ENCODE results near the gene VWF. TPM values are rescaled to one million over a fixed set of nuclear protein-coding genes. Genes with fewer than 3 reads are reported as not detected.

The VWF gene
- total and polyA plus RNA-seq, 2 donors (not counting 1 experiment from before 2014, with no cell fraction given): not detected

DNA sequence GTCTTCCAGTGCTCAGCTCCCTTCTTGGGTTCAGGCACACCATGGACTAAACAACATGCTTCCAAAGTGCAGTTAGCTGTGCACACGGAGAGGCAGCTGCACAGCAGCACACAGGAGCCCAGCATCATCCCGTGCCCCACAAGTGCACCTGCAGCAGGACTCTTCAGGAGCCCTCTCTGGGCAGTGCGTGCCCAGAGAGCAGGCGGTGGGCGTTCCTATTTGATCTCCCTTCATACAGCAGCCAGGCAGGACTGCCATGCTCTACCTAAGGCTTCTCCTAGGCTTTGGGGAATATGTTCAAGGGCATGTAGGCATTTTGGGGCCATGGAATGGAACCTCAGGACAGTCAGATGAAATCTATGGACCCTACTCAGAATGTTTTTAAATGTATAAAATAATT is 214.9 kb downstream of the VWF start:
- Histone ChIP-seq H3K9ac (ENCODE audit: low read length) (no peak overlapping the region), H3K9me3 (ENCODE audit: control extremely low read depth in 1 of 3, control insufficient read depth in 2 of 3, insufficient read depth in 1 of 3, low read length in 2 of 3) (peaks cover 0 to 2% (median 0%) of the 10 kb centered on the region in 3 donors), H3K4me2 (replicated peaks; ENCODE audit: low read depth, low read length, poor library complexity, severe bottlenecking) (no peak overlapping the region), H3K36me3 (replicated peaks in 1 of 2; ENCODE audit: control extremely low read depth in 1 of 2, control insufficient read depth in 1 of 2, extremely low read depth in 1 of 2, insufficient read depth in 2 of 2, low read length in 1 of 2) (no peaks in the 10 kb centered on the region), H3K79me2 (ENCODE audit: control insufficient read depth, insufficient read depth, low read length) (no peaks in the 10 kb centered on the region), H3K27ac (ENCODE audit: low read length in 2 of 2) (no peak overlapping the region), H3K4me3 (ENCODE audit: control extremely low read depth in 1 of 5, extremely low read depth in 1 of 5, insufficient read depth in 1 of 5, low read depth in 2 of 5, low read length in 4 of 5) (no peak overlapping the region), H2AFZ (ENCODE audit: insufficient read depth, low read depth, low read length, poor library complexity, severe bottlenecking) (no peak overlapping the region), H4K20me1 (ENCODE audit: control insufficient read depth, insufficient read depth, low read length, poor library complexity, severe bottlenecking) (no peaks in the 10 kb centered on the region), H3K4me1 (ENCODE audit: control insufficient read depth in 2 of 2, insufficient read depth in 2 of 2, low read length in 2 of 2) (no peaks in the 10 kb centered on the region), H3K27me3 (replicated peaks in 1 of 4; ENCODE audit: control extremely low read depth in 1 of 4, control insufficient read depth in 3 of 4, insufficient read depth in 4 of 4, low read length in 3 of 4) (peaks cover 0 to 4% (median 1%) of the 10 kb centered on the region in 4 experiments)
- 92% methylated on average over 3 of the region's 5 CpGs for WGBS (ENCODE audit: insufficient coverage)
- ChIA-PET CTCF (no interaction called here), POLR2A (no interaction called here)
- DNase-seq (no peak), ATAC-seq (ENCODE audit: low read depth) (no peak)
- Mint-ChIP-seq H3K27ac (no peak overlapping the region), H3K4me3 (no peak overlapping the region), H3K9me3 (ENCODE audit: insufficient read depth) (no peaks in the 10 kb centered on the region), H3K27me3 (peaks cover 21% of the 10 kb centered on the region), H3K4me1 (no peaks in the 10 kb centered on the region)
- TF ChIP-seq, protein P1, sequence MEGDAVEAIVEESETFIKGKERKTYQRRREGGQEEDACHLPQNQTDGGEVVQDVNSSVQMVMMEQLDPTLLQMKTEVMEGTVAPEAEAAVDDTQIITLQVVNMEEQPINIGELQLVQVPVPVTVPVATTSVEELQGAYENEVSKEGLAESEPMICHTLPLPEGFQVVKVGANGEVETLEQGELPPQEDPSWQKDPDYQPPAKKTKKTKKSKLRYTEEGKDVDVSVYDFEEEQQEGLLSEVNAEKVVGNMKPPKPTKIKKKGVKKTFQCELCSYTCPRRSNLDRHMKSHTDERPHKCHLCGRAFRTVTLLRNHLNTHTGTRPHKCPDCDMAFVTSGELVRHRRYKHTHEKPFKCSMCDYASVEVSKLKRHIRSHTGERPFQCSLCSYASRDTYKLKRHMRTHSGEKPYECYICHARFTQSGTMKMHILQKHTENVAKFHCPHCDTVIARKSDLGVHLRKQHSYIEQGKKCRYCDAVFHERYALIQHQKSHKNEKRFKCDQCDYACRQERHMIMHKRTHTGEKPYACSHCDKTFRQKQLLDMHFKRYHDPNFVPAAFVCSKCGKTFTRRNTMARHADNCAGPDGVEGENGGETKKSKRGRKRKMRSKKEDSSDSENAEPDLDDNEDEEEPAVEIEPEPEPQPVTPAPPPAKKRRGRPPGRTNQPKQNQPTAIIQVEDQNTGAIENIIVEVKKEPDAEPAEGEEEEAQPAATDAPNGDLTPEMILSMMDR (IDR thresholded peaks at IDR 0.05): no peak
- no peak for TF ChIP-seq EZH2 (IDR thresholded peaks at IDR 0.05; ENCODE audit: borderline replicate concordance, insufficient read depth, low read depth, low read length, poor library complexity, severe bottlenecking)
- intact Hi-C loops (cut with micrococcal nuclease): no loop called here

- H4K20me1 ChIP-seq (ENCODE audit: control insufficient read depth, insufficient read depth, low read length, poor library complexity, severe bottlenecking): no peaks in the 10 kb centered on the region
- no peak for ATAC-seq (ENCODE audit: low read depth)
- no peaks in the 10 kb centered on the region for H3K4me1 ChIP-seq (ENCODE audit: control insufficient read depth in 2 of 2, insufficient read depth in 2 of 2, low read length in 2 of 2)
- H3K9ac ChIP-seq (ENCODE audit: low read length): no peak overlapping the region
- no peak for DNase-seq
- 82% methylated on average over 7 of the region's 7 CpGs for WGBS (ENCODE audit: insufficient coverage)
- H3K4me1 Mint-ChIP-seq: no peaks in the 10 kb centered on the region
- no peak overlapping the region for H3K4me2 ChIP-seq (replicated peaks; ENCODE audit: low read depth, low read length, poor library complexity, severe bottlenecking)
- H3K27ac Mint-ChIP-seq: no peak overlapping the region
- H3K36me3 ChIP-seq (replicated peaks in 1 of 2; ENCODE audit: control extremely low read depth in 1 of 2, control insufficient read depth in 1 of 2, extremely low read depth in 1 of 2, insufficient read depth in 2 of 2, low read length in 1 of 2): no peaks in the 10 kb centered on the region
- no peak overlapping the region for H3K4me3 ChIP-seq (ENCODE audit: control extremely low read depth in 1 of 5, extremely low read depth in 1 of 5, insufficient read depth in 1 of 5, low read depth in 2 of 5, low read length in 4 of 5)
- H3K27me3 ChIP-seq (replicated peaks in 1 of 4; ENCODE audit: control extremely low read depth in 1 of 4, control insufficient read depth in 3 of 4, insufficient read depth in 4 of 4, low read length in 3 of 4): peaks cover 0 to 4% (median 1%) of the 10 kb centered on the region in 4 experiments
- no peak overlapping the region for H2AFZ ChIP-seq (ENCODE audit: insufficient read depth, low read depth, low read length, poor library complexity, severe bottlenecking)
- POLR2A ChIA-PET: no interaction called here
- CTCF ChIA-PET: no interaction called here
- no peaks in the 10 kb centered on the region for H3K79me2 ChIP-seq (ENCODE audit: control insufficient read depth, insufficient read depth, low read length)
- peaks cover 24% of the 10 kb centered on the region for H3K27me3 Mint-ChIP-seq
- H3K9me3 ChIP-seq (ENCODE audit: control extremely low read depth in 1 of 3, control insufficient read depth in 2 of 3, insufficient read depth in 1 of 3, low read length in 2 of 3): peaks cover 0 to 2% (median 0%) of the 10 kb centered on the region in 3 donors
- H3K27ac ChIP-seq (ENCODE audit: low read length in 2 of 2): no peak overlapping the region
- no peak overlapping the region for H3K4me3 Mint-ChIP-seq
- intact Hi-C loops (cut with micrococcal nuclease): no loop called here
- H3K9me3 Mint-ChIP-seq (ENCODE audit: insufficient read depth): no peaks in the 10 kb centered on the region
- TF ChIP-seq EZH2 (IDR thresholded peaks at IDR 0.05; ENCODE audit: borderline replicate concordance, insufficient read depth, low read depth, low read length, poor library complexity, severe bottlenecking): no peak
- TF ChIP-seq, protein P1 (IDR thresholded peaks at IDR 0.05): no peak
Measured at GRCh38 chr12:5908251-5908650, 216.2 kb downstream of the VWF start.
